GM18526 (cell line): Measurements from ENCODE around the gene HLA-A.

Source experiments
- POLR2A ChIP-seq: IDR thresholded peaks from 3 replicates; pipeline ENCODE4 v1.6.1; 2011; ENCODE audit not compliant: insufficient read length; ENCODE audit errors: extremely low read depth

The HLA-A gene

GRCh38 chr6:29925727-29926412 is 16.5 kb upstream of the HLA-A start:
- TF ChIP-seq POLR2A = no peak

GRCh38 chr6:29926413-29927274 is 15.7 kb upstream of the HLA-A start:
- TF ChIP-seq POLR2A = no peak

- TF ChIP-seq POLR2A = no peak
These were observed 15.1 kb upstream of the HLA-A start for GRCh38 chr6:29927275-29927569.

GRCh38 chr6:29927841-29928388 is 14.4 kb upstream of the HLA-A start:
- no peak for TF ChIP-seq POLR2A

- no peak for TF ChIP-seq POLR2A
These were observed 8.4 kb upstream of the HLA-A start for GRCh38 chr6:29933955-29934354.

GRCh38 chr6:29935273-29935955 is 6.9 kb upstream of the HLA-A start:
- no peak for TF ChIP-seq POLR2A

- no peak for TF ChIP-seq POLR2A
These were observed 3.4 kb upstream of the HLA-A start for GRCh38 chr6:29938746-29939508.

- TF ChIP-seq POLR2A = no peak
These were observed 1.3 kb upstream of the HLA-A start for GRCh38 chr6:29941016-29941415.

GRCh38 chr6:29941471-29941870 is 861 bp upstream of the HLA-A start:
- no peak for TF ChIP-seq POLR2A

GRCh38 chr6:29941916-29942274 is 437 bp upstream of the HLA-A start:
- no peak for TF ChIP-seq POLR2A

GRCh38 chr6:29943053-29943966 is 978 bp downstream of the HLA-A start:
- TF ChIP-seq POLR2A = no peak

GRCh38 chr6:29945281-29945820 is 3.0 kb downstream of the HLA-A start:
- TF ChIP-seq POLR2A = no peak

- TF ChIP-seq POLR2A = peak; percentile 14
These were observed 4.1 kb downstream of the HLA-A start for GRCh38 chr6:29946223-29947076.
